Spleen (tissue), 11 donors: ENCODE measurements around the gene RXRB. TPM values are rescaled to one million over a fixed set of nuclear protein-coding genes. Genes with fewer than 3 reads are reported as not detected.

ENCODE experiments used
- DNase-seq: peaks from one replicate; pipeline ENCODE4 v3.0.0-alpha.2; 2020
- H3K27ac ChIP-seq, 8 donors: fragments of 200-600 bp; sonication (generic) in 7 of 8; 1 replicate in 4 of 8; 2 replicates in 4 of 8; pipeline versions ENCODE4 v1.5.0 to v1.8.0; 2016 to 2021; ENCODE audit warnings: inconsistent platforms in 4 of 8, mild to moderate bottlenecking in 4 of 8, moderate library complexity in 1 of 8
- H3K27me3 ChIP-seq, 7 donors: fragments of 200-600 bp; sonication (generic) in 6 of 7; replicated peaks in 1 of 7; 1 replicate in 4 of 7; 2 replicates in 3 of 7; pipeline versions ENCODE4 v1.5.0 to v1.8.0; 2016 to 2021; ENCODE audit warnings: inconsistent platforms in 3 of 7, mild to moderate bottlenecking in 1 of 7
- H3K36me3 ChIP-seq, 6 donors: fragments of 200-600 bp; sonication (generic) in 5 of 6; 1 replicate in 4 of 6; 2 replicates in 2 of 6; pipeline versions ENCODE4 v1.5.0 to v1.8.0; 2016 to 2021; ENCODE audit warnings: inconsistent platforms in 2 of 6
- H3K4me1 ChIP-seq, 6 donors: fragments of 200-600 bp; sonication (generic) in 5 of 6; 1 replicate in 3 of 6; 2 replicates in 3 of 6; pipeline versions ENCODE4 v1.5.0 to v1.8.0; 2016 to 2021; ENCODE audit warnings: inconsistent platforms in 3 of 6
- H3K4me3 ChIP-seq, 8 donors: fragments of 200-600 bp; sonication (generic) in 7 of 8; 1 replicate in 4 of 8; 2 replicates in 4 of 8; pipeline versions ENCODE4 v1.5.0 to v1.8.0; 2016 to 2021; ENCODE audit warnings: inconsistent platforms in 4 of 8, mild to moderate bottlenecking in 4 of 8, moderate library complexity in 2 of 8
- H3K9me3 ChIP-seq, 8 donors: fragments of 200-600 bp; sonication (generic) in 7 of 8; 1 replicate in 4 of 8; 2 replicates in 4 of 8; pipeline versions ENCODE4 v1.5.0 to v1.8.0; 2016 to 2021; ENCODE audit warnings: inconsistent platforms in 4 of 8
- POLR2A ChIP-seq, 3 donors: fragments of 450-650 bp; IDR thresholded peaks; one replicate each; pipeline ENCODE4 v1.5.1; 2017; ENCODE audit warnings: antibody characterized with exemption in 3 of 3, mild to moderate bottlenecking in 1 of 3
- POLR2AphosphoS5 ChIP-seq, 3 donors: sonication (generic); formaldehyde crosslinking; IDR thresholded peaks; one replicate each; pipeline ENCODE4 v1.5.1; 2017; ENCODE audit warnings: antibody characterized with exemption in 3 of 3
- WGBS, 5 donors: extraction: QIAGEN DNeasy Blood & Tissue Kit in 3 of 5; methylation state at CpG; one replicate each; pipeline versions ENCODE4 v1.1.5 to v1.1.7; 2013 to 2018; 5-methylcytosine and 5-hydroxymethylcytosine counted together
- intact Hi-C: fragments of 100-400 bp; cut with DNase I; formaldehyde crosslinking; loops from one replicate; pipeline ENCODE4 v1.15.0; 2023; ENCODE audit warnings: low total_unique reads
- polyA plus RNA-seq, 3 donors: library from polyadenylated mRNA; stranded (reverse); fragments of 200-250 nt; gene quantifications; one replicate each; pipeline ENCODE4 v1.2.1, GENCODE V29; 2013
- total RNA-seq, 7 donors: library from RNA; depleted of rRNA in 3 of 7; stranded (reverse); fragments of >200 nt in 3 of 7; fragmentation: NEBNext Ultra II Directional in 4 of 7; extraction: Animal tissue kit (Norgen Biotek cat#: 25700) in 4 of 7; gene quantifications; one replicate each; pipeline versions ENCODE4 v1.1.0 to v1.2.1, GENCODE V29; 2016 to 2021
- TF ChIP-seq, protein P1 (sequence below), 11 experiments: fragments of 200-600 bp in 7 of 11; fragments of 450-650 bp in 4 of 11; sonication (generic) in 4 of 11; IDR thresholded peaks in 8 of 11; conservative IDR thresholded peaks in 3 of 11; 1 replicate in 7 of 11; 2 replicates in 4 of 11; pipeline versions ENCODE4 v1.4.0 to v1.8.0; 2016 to 2021; ENCODE audit warnings: antibody characterized with exemption in 11 of 11, inconsistent platforms in 4 of 11, mild to moderate bottlenecking in 1 of 11
- donor health status: healthy with polysubstance abuse.
- donor health status: DM: no; HTN: no; CAD: no; lungs with moderate emphysema.
- donor health status: DM: no; HTN: no; CAD: no.
- donor health status: Bipolar disorder and iron deficiency.
- donor health status: healthy.
- donor health status: DM: no; HTN: no; CAD: no.
- donor health status: DM: yes; HTN: yes; CAD: no.

Gene RXRB
- total and polyA plus RNA-seq, 10 donors: 29.1 to 72.4 (median 53.6) TPM

DNA sequence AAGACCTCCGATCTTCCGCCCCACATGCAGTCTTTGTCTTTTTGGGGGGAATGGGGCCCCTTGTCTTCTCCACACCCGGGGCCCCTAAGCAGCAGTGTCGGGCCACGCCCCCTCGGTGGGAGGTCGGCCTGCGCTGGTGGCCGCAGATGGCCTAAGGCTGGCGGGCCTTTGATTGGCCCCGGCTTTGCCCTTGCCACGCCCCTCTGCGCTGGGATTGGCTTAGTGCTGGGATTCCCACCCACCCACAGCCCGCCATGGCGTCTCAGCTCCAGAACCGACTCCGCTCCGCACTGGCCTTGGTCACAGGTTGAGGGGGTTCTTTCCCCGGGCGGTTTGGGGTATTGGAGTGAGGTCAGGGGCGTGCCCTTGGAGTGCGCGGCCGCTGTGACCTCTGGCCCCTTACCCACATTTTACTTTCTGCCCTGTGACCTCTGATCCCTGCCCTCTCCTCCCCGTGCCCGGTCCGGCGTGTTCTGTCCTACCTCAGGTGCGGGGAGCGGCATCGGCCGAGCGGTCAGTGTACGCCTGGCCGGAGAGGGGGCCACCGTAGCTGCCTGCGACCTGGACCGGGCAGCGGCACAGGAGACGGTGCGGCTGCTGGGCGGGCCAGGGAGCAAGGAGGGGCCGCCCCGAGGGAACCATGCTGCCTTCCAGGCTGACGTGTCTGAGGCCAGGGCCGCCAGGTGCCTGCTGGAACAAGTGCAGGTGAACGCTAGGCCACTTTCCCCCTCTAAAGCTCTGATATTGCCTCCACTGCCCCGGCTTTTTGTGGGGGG lies 4.1 kb upstream of the RXRB start, which contains the start of gene HSD17B8:
Gene HSD17B8 (plus strand): TSS at position 241 of the 776 bp plus-strand sequence. CDS start 14 bp downstream, at position 255.
- TF ChIP-seq POLR2A (IDR thresholded peaks at IDR 0.05) (no peak), POLR2AphosphoS5 (IDR thresholded peaks at IDR 0.05) (peak; percentile 83 to 84 (median 83))
- TF ChIP-seq, protein P1, sequence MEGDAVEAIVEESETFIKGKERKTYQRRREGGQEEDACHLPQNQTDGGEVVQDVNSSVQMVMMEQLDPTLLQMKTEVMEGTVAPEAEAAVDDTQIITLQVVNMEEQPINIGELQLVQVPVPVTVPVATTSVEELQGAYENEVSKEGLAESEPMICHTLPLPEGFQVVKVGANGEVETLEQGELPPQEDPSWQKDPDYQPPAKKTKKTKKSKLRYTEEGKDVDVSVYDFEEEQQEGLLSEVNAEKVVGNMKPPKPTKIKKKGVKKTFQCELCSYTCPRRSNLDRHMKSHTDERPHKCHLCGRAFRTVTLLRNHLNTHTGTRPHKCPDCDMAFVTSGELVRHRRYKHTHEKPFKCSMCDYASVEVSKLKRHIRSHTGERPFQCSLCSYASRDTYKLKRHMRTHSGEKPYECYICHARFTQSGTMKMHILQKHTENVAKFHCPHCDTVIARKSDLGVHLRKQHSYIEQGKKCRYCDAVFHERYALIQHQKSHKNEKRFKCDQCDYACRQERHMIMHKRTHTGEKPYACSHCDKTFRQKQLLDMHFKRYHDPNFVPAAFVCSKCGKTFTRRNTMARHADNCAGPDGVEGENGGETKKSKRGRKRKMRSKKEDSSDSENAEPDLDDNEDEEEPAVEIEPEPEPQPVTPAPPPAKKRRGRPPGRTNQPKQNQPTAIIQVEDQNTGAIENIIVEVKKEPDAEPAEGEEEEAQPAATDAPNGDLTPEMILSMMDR (IDR thresholded peaks at IDR 0.05 in 8 of 11, conservative IDR thresholded peaks at IDR 0.05 in 3 of 11): peak in 1 of 11 experiments; percentile 33
- 0 to 1% (median 1%) methylated on average over 28 to 48 of the region's 48 CpGs for WGBS, 5 donors
- Histone ChIP-seq H3K36me3 (peaks cover 0 to 31% (median 21%) of the 10 kb centered on the region in 6 donors), H3K4me1 (peaks cover 33 to 85% (median 66%) of the 10 kb centered on the region in 6 donors), H3K4me3 (peak within 1 kb of the TSS; percentile 65 to 83 (median 70)), H3K27ac (peak within 1 kb of the TSS; percentile 29 to 82 (median 66)), H3K27me3 (no peaks in the 10 kb centered on the region), H3K9me3 (no peaks in the 10 kb centered on the region)
- peak; percentile 98 for DNase-seq
- intact Hi-C loops: no loop called here

DNA sequence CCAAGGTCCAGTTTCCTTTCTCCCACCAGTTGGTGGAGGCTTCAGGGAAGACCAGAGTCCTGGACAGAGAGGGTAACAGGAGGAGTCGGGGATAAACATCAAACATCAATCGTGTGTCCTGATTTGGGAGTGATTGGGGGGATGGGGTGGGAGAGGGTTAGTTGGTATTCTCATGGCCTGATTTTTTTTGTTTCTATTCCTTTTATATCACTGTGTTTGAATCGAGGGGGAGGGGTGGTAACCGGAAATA lies 3.6 kb upstream of the RXRB start:
- no peaks in the 10 kb centered on the region for H3K27me3 ChIP-seq
- 3 to 7% (median 4%) methylated on average over 4 of the region's 4 CpGs for WGBS, 5 donors
- intact Hi-C loops: no loop called here
- no peak for DNase-seq
- no peaks in the 10 kb centered on the region for H3K9me3 ChIP-seq
- peaks cover 0 to 26% (median 21%) of the 10 kb centered on the region in 6 donors for H3K36me3 ChIP-seq
- TF ChIP-seq, protein P1 (IDR thresholded peaks at IDR 0.05 in 8 of 11, conservative IDR thresholded peaks at IDR 0.05 in 3 of 11): no peak
- no peak for TF ChIP-seq POLR2A (IDR thresholded peaks at IDR 0.05)
- TF ChIP-seq POLR2AphosphoS5 (IDR thresholded peaks at IDR 0.05): no peak
- H3K4me3 ChIP-seq: peak overlapping the region in 6 of 8 donors; percentile 65 to 83 (median 72)
- peaks cover 36 to 85% (median 66%) of the 10 kb centered on the region in 6 donors for H3K4me1 ChIP-seq
- H3K27ac ChIP-seq: peak overlapping the region in 6 of 8 donors; percentile 29 to 82 (median 66)

DNA sequence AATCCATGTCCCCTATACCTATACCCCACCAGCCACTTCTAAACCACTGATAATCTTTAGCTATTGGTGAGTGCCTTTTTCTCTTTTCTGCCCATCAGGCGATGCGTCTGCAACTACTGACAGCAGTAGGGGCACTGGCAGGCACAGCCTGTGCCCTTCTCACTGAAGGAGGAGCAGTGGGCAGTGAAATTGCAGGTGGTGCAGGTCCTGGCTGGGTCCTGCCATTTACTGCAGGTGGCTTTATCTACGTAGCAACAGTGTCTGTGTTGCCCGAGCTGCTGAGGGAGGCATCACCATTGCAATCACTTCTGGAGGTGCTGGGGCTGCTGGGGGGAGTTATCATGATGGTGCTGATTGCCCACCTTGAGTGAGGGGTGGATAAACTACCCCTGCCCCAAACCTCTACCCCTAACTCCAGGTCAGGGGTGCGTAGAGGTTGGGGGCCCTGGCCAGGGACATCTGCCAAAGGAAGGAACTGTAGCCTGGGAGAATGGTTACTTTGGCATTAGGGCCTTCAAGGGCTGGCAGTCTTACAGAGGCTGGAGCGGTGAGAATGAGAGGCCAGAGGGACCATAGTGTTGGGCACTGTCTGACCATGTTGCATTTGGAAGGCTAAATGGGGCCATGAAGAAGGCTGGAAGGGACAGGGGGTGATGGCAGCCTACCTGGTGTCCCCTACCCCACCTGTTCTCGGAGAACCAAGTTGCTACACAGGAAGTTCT lies 3.1 kb upstream of the RXRB start:
- H3K27me3 ChIP-seq: no peaks in the 10 kb centered on the region
- intact Hi-C loops: no loop called here
- peaks cover 34 to 85% (median 66%) of the 10 kb centered on the region in 6 donors for H3K4me1 ChIP-seq
- peak overlapping the region in 5 of 8 donors; percentile 18 to 82 (median 67) for H3K27ac ChIP-seq
- peak overlapping the region in 4 of 8 donors; percentile 69 to 83 (median 75) for H3K4me3 ChIP-seq
- H3K36me3 ChIP-seq: peaks cover 0 to 26% (median 21%) of the 10 kb centered on the region in 6 donors
- WGBS, 5 donors: 82 to 92% (median 90%) methylated on average over 7 of the region's 7 CpGs
- TF ChIP-seq POLR2AphosphoS5 (IDR thresholded peaks at IDR 0.05) (no peak), POLR2A (IDR thresholded peaks at IDR 0.05) (no peak)
- TF ChIP-seq, protein P1 (IDR thresholded peaks at IDR 0.05 in 8 of 11, conservative IDR thresholded peaks at IDR 0.05 in 3 of 11): no peak
- no peaks in the 10 kb centered on the region for H3K9me3 ChIP-seq
- DNase-seq: peak; percentile 71

DNA sequence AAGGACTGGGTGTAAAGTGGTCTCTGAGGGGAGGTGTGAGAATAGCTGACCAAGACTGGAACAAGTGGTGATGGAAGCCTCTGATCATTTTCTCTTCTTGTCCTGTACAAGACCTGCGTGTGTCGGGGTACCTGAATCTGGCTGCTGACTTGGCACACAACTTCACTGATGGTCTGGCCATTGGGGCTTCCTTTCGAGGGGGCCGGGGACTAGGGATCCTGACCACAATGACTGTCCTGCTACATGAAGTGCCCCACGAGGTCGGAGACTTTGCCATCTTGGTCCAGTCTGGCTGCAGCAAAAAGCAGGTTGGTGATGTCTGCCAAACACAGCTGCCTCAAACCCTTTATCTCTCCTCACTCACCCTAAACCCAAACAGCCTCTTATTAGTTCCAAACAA lies 2.3 kb upstream of the RXRB start:
- Histone ChIP-seq H3K4me1 (peaks cover 37 to 90% (median 70%) of the 10 kb centered on the region in 6 donors), H3K36me3 (peaks cover 0 to 33% (median 21%) of the 10 kb centered on the region in 6 donors), H3K9me3 (no peaks in the 10 kb centered on the region), H3K27me3 (no peaks in the 10 kb centered on the region), H3K4me3 (no peak overlapping the region), H3K27ac (no peak overlapping the region)
- DNase-seq: no peak
- TF ChIP-seq, protein P1 (IDR thresholded peaks at IDR 0.05 in 8 of 11, conservative IDR thresholded peaks at IDR 0.05 in 3 of 11): no peak
- 85 to 95% (median 89%) methylated on average over 6 of the region's 6 CpGs for WGBS, 5 donors
- intact Hi-C loops: no loop called here
